ENCODE measurements around the gene GALE. TPM values are rescaled to one million over a fixed set of nuclear protein-coding genes. Genes with fewer than 3 reads are reported as not detected.
A peak's percentile ranks its signal among the peaks of the same experiment; 100 is the strongest.

GALE gene
- total and polyA plus RNA-seq, 2 of the 13 experiments (the other 11 are each of a cell fraction or from before 2014, with no cell fraction given) = 85.2 to 88.4 TPM

DNA sequence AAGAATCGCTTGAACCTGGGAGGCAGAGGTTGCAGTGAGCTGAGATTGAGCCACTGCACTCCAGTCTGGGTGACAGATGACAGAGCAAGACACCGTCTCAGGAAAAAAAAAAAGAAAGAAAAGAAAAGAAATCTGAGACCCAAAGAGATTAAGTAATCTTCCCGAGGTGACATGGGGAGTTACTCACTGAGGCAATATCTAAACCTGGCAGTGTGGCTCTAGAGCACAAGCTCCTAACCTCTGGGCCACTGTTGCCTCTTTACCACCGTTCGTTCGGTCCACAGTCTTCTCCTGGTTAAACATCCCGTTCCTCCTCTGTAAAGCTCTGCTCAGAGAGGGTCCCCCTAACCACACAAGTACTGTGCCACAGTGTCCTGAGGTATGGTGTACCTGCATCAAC, 23.2 kb upstream of the GALE start:
- FAIRE-seq = no peak
- no peak for DNase-seq (ENCODE audit: low spot score)
- Histone ChIP-seq H3K27me3 (ENCODE audit: control insufficient read depth in 1 of 2, insufficient read depth in 2 of 2, low read length in 2 of 2) (no peaks in the 10 kb centered on the region; a peak in 1 of 5 replicates), H2AFZ (ENCODE audit: low read length) (no peak overlapping the region), H3K4me2 (ENCODE audit: low read depth, low read length) (peak overlapping the region; percentile 89), H4K20me1 (ENCODE audit: insufficient read depth, low read length) (no peaks in the 10 kb centered on the region), H3K4me1 (ENCODE audit: insufficient read depth, low read length) (peaks cover 22% of the 10 kb centered on the region), H3K4me3 (replicated peaks in 1 of 3; ENCODE audit: insufficient read depth in 1 of 3, low read depth in 2 of 3, low read length in 3 of 3) (peak overlapping the region; percentile 90 to 100 (median 99); a peak in 5 of 6 replicates), H3K79me2 (ENCODE audit: insufficient read depth, low read length) (peaks cover 14% of the 10 kb centered on the region), H3K36me3 (replicated peaks in 1 of 2; ENCODE audit: control insufficient read depth in 1 of 2, insufficient read depth in 2 of 2, low read length in 2 of 2) (no peaks in the 10 kb centered on the region), H3K9ac (ENCODE audit: insufficient read depth, low read depth, low read length) (peak overlapping the region; percentile 100; the same call in 1 of the 2 replicates), H3K9me3 (ENCODE audit: low read length) (no peaks in the 10 kb centered on the region), H3K27ac (ENCODE audit: extremely low read length, insufficient read depth, low read length) (peak overlapping the region; percentile 99)
- ChIA-PET CTCF (ENCODE audit: low intra/inter-chr PET ratio, low total read pairs) (no interaction called here), POLR2A (interaction anchor here (1.0 to 5.2 kb wide), 8 partner anchors 9 to 366 kb away, joined by 3 to 71 read pairs (median 4); partner anchors contain the start of genes ELOA, GALE and PITHD1)
- BruUV-seq (replicated peaks) = no TSS peak
- intact Hi-C loops (cut with micrococcal nuclease; ENCODE audit: unreplicated experiment) (no loop called here), in situ Hi-C loops (cut with HindIII; ENCODE audit: extremely low pct_ligation_motif_present, low pct_unique_long_range_greater_than_20kb) (no loop called here)
- no peak for ATAC-seq
- WGBS (ENCODE audit: low lambda C conversion rate) = 77% methylated on average over 7 of the region's 7 CpGs
- TF ChIP-seq POLR2A (IDR thresholded peaks at IDR 0.05; ENCODE audit: insufficient read depth in 1 of 2, low read depth in 2 of 2, low read length in 2 of 2) (peak in 1 of 2 experiments; percentile 31; a peak in 1 of 4 replicates), ZC3H4 (CRISPR knock-in tag; IDR thresholded peaks at IDR 0.05; ENCODE audit: borderline replicate concordance) (peak; percentile 47; the same call in 1 of the 2 replicates), ZNF256 (CRISPR knock-in tag; conservative IDR thresholded peaks at IDR 0.05) (no peak)

- no peak overlapping the region for H3K4me2 ChIP-seq (ENCODE audit: low read depth, low read length)
- H3K36me3 ChIP-seq (replicated peaks in 1 of 2; ENCODE audit: control insufficient read depth in 1 of 2, insufficient read depth in 2 of 2, low read length in 2 of 2) = peaks cover 1 to 22% of the 10 kb centered on the region in 2 experiments; a peak in 2 of 5 replicates
- H3K4me1 ChIP-seq (ENCODE audit: insufficient read depth, low read length) = no peaks in the 10 kb centered on the region
- ATAC-seq (no peak), FAIRE-seq (no peak), DNase-seq (ENCODE audit: low spot score) (no peak)
- no peaks in the 10 kb centered on the region for H3K9me3 ChIP-seq (ENCODE audit: low read length)
- no peaks in the 10 kb centered on the region for H4K20me1 ChIP-seq (ENCODE audit: insufficient read depth, low read length)
- no TSS peak for BruUV-seq (replicated peaks)
- POLR2A ChIA-PET = interaction anchor here (0.9 kb wide), 1 partner anchor 39 kb away, joined by 3 read pairs; the partner anchor contains the start of gene PITHD1
- H3K79me2 ChIP-seq (ENCODE audit: insufficient read depth, low read length) = no peaks in the 10 kb centered on the region
- H3K27ac ChIP-seq (ENCODE audit: extremely low read length, insufficient read depth, low read length) = no peak overlapping the region
- 98% methylated on average over 3 of the region's 3 CpGs for WGBS (ENCODE audit: low lambda C conversion rate)
- H2AFZ ChIP-seq (ENCODE audit: low read length) = no peak overlapping the region
- in situ Hi-C loops (cut with HindIII; ENCODE audit: extremely low pct_ligation_motif_present, low pct_unique_long_range_greater_than_20kb) = no loop called here
- H3K27me3 ChIP-seq (ENCODE audit: control insufficient read depth in 1 of 2, insufficient read depth in 2 of 2, low read length in 2 of 2) = no peaks in the 10 kb centered on the region
- no peak overlapping the region for H3K9ac ChIP-seq (ENCODE audit: insufficient read depth, low read depth, low read length)
- TF ChIP-seq, protein P1, sequence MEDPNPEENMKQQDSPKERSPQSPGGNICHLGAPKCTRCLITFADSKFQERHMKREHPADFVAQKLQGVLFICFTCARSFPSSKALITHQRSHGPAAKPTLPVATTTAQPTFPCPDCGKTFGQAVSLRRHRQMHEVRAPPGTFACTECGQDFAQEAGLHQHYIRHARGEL (CRISPR knock-in tag; IDR thresholded peaks at IDR 0.05) = no peak
- TF ChIP-seq ELF3 (CRISPR knock-in tag; IDR thresholded peaks at IDR 0.05) = no peak
- TF ChIP-seq, protein P2, sequence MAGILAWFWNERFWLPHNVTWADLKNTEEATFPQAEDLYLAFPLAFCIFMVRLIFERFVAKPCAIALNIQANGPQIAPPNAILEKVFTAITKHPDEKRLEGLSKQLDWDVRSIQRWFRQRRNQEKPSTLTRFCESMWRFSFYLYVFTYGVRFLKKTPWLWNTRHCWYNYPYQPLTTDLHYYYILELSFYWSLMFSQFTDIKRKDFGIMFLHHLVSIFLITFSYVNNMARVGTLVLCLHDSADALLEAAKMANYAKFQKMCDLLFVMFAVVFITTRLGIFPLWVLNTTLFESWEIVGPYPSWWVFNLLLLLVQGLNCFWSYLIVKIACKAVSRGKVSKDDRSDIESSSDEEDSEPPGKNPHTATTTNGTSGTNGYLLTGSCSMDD (CRISPR knock-in tag; IDR thresholded peaks at IDR 0.05) = no peak
- TF ChIP-seq HMG20A (CRISPR knock-in tag; IDR thresholded peaks at IDR 0.05; ENCODE audit: borderline replicate concordance) = no peak
- no peak for TF ChIP-seq ZMYM3 (CRISPR knock-in tag; IDR thresholded peaks at IDR 0.05)
- TF ChIP-seq ZNF616 (CRISPR knock-in tag; IDR thresholded peaks at IDR 0.05; ENCODE audit: low read depth) = no peak
- no peak for TF ChIP-seq SMYD3 (CRISPR knock-in tag; IDR thresholded peaks at IDR 0.05)
- TF ChIP-seq NFE2 (CRISPR knock-in tag; IDR thresholded peaks at IDR 0.05) = no peak
- no peak for TF ChIP-seq FOXK1 (CRISPR knock-in tag; IDR thresholded peaks at IDR 0.05; ENCODE audit: borderline replicate concordance, low read depth)
- TF ChIP-seq SCMH1 (CRISPR knock-in tag; IDR thresholded peaks at IDR 0.05; ENCODE audit: borderline replicate concordance) = no peak
- TF ChIP-seq MYPOP (CRISPR knock-in tag; IDR thresholded peaks at IDR 0.05) = no peak
- TF ChIP-seq ZNF253 (CRISPR knock-in tag; IDR thresholded peaks at IDR 0.05; ENCODE audit: borderline replicate concordance) = no peak
- no peak for TF ChIP-seq ZNF546 (CRISPR knock-in tag; conservative IDR thresholded peaks at IDR 0.05)
- TF ChIP-seq ZNF709 (CRISPR knock-in tag; IDR thresholded peaks at IDR 0.05) = no peak
- TF ChIP-seq SMARCC2 (IDR thresholded peaks at IDR 0.05) = no peak
- TF ChIP-seq NFKBIZ (CRISPR knock-in tag; IDR thresholded peaks at IDR 0.05) = no peak
- no peak overlapping the region for H3K4me3 ChIP-seq (replicated peaks in 1 of 3; ENCODE audit: insufficient read depth in 1 of 3, low read depth in 2 of 3, low read length in 3 of 3)
- intact Hi-C loops (cut with micrococcal nuclease; ENCODE audit: unreplicated experiment) = no loop called here
- CTCF ChIA-PET (ENCODE audit: low intra/inter-chr PET ratio, low total read pairs) = no interaction called here
These were observed 17.1 kb upstream of the GALE start for GRCh38 chr1:23817633-23818032.
